PC-9 (cell line): ENCODE measurements around the gene MRPS34.

Experiments
- CTCF ChIP-seq: fragments of 200-600 bp; sonication (generic); conservative IDR thresholded peaks from 2 replicates; pipeline ENCODE4 v1.6.1; 2017; ENCODE audit warnings: mixed run types, antibody characterized with exemption, mild to moderate bottlenecking, moderate library complexity
- EZH2 ChIP-seq: fragments of 200-600 bp; sonication (generic); IDR thresholded peaks from 2 replicates; pipeline ENCODE4 v1.8.0; 2017; ENCODE audit warnings: antibody characterized with exemption, low read depth

GRCh38 chr16:1765826-1766225 is 7.1 kb downstream of the MRPS34 start:
- no peak for TF ChIP-seq CTCF
- TF ChIP-seq EZH2, result no peak
